ENCODE data around the gene EPDR1. TPM values are rescaled to one million over a fixed set of nuclear protein-coding genes. Genes with fewer than 3 reads are reported as not detected.

Gene EPDR1
- 10 to 100 TPM in 3 of 4 donors, 1 to 10 TPM in 1; 9.2 to 22.2 (median 15.8) TPM for polyA plus RNA-seq (ENCODE audit: insufficient read length in 4 of 4)

GRCh38 chr7:37920305-37920848, at the start of gene EPDR1:
Gene EPDR1, plus strand, starts transcription at chr7:37920640. Its CDS starts 300 bp downstream, at chr7:37920940.
- DNase-seq (ENCODE audit: low read depth in 4 of 4, low spot score in 3 of 4), result peak in 2 of 4 donors; percentile 45 to 60

GRCh38 chr7:37882086-37882485, 38.4 kb upstream of the EPDR1 start:
- no peak for DNase-seq (ENCODE audit: low read depth in 4 of 4, low spot score in 3 of 4)

GRCh38 chr7:37893359-37893758, 27.1 kb upstream of the EPDR1 start:
- DNase-seq (ENCODE audit: low read depth in 4 of 4, low spot score in 3 of 4), result no peak

GRCh38 chr7:37894671-37895070, 25.8 kb upstream of the EPDR1 start:
- no peak for DNase-seq (ENCODE audit: low read depth in 4 of 4, low spot score in 3 of 4)

GRCh38 chr7:37899712-37900247, 20.7 kb upstream of the EPDR1 start:
- DNase-seq (ENCODE audit: low read depth in 4 of 4, low spot score in 3 of 4), result peak in 1 of 4 donors; percentile 11

GRCh38 chr7:37901236-37901827, 19.1 kb upstream of the EPDR1 start:
- no peak for DNase-seq (ENCODE audit: low read depth in 4 of 4, low spot score in 3 of 4)

GRCh38 chr7:37901890-37902524, 18.4 kb upstream of the EPDR1 start:
- DNase-seq (ENCODE audit: low read depth in 4 of 4, low spot score in 3 of 4), result no peak

GRCh38 chr7:37908221-37908788, 12.1 kb upstream of the EPDR1 start:
- DNase-seq (ENCODE audit: low read depth in 4 of 4, low spot score in 3 of 4), result no peak

- no peak for DNase-seq (ENCODE audit: low read depth in 4 of 4, low spot score in 3 of 4)
These were observed 7.7 kb upstream of the EPDR1 start for GRCh38 chr7:37912756-37913155.

GRCh38 chr7:37915438-37915837, 5.0 kb upstream of the EPDR1 start:
- DNase-seq (ENCODE audit: low read depth in 4 of 4, low spot score in 3 of 4), result no peak

- peak in 1 of 4 donors; percentile 16 for DNase-seq (ENCODE audit: low read depth in 4 of 4, low spot score in 3 of 4)
These were observed 4.3 kb upstream of the EPDR1 start for GRCh38 chr7:37916017-37916672.

GRCh38 chr7:37916673-37917660, 3.5 kb upstream of the EPDR1 start, which contains the start of gene SFRP4:
Gene SFRP4, minus strand, starts transcription at chr7:37916817. Its CDS starts 280 bp downstream, at chr7:37916537.
- DNase-seq (ENCODE audit: low read depth in 4 of 4, low spot score in 3 of 4), result peak in 3 of 4 donors; percentile 44 to 55 (median 55)

GRCh38 chr7:37918526-37918925, 1.9 kb upstream of the EPDR1 start:
- no peak for DNase-seq (ENCODE audit: low read depth in 4 of 4, low spot score in 3 of 4)

- DNase-seq (ENCODE audit: low read depth in 4 of 4, low spot score in 3 of 4), result peak in 1 of 4 donors; percentile 28
These were observed 687 bp downstream of the EPDR1 start for GRCh38 chr7:37920849-37921805.

GRCh38 chr7:37921876-37922275, 1.4 kb downstream of the EPDR1 start:
- DNase-seq (ENCODE audit: low read depth in 4 of 4, low spot score in 3 of 4), result no peak

GRCh38 chr7:37923996-37924395, 3.6 kb downstream of the EPDR1 start:
- no peak for DNase-seq (ENCODE audit: low read depth in 4 of 4, low spot score in 3 of 4)

GRCh38 chr7:37924491-37925041, 4.1 kb downstream of the EPDR1 start:
- DNase-seq (ENCODE audit: low read depth in 4 of 4, low spot score in 3 of 4), result no peak

- DNase-seq (ENCODE audit: low read depth in 4 of 4, low spot score in 3 of 4), result no peak
These were observed 5.2 kb downstream of the EPDR1 start for GRCh38 chr7:37925620-37926019.
